HFFc6 (cell line): Measurements from ENCODE around the gene SLC35F6. TPM values are rescaled to one million over a fixed set of nuclear protein-coding genes. Genes with fewer than 3 reads are reported as not detected.

Experiments
- DNase-seq: peaks from one replicate; pipeline ENCODE4 v3.0.0-alpha.2; 2018
- H3K27ac Mint-ChIP-seq: 2 replicates; pipeline ENCODE4 v1.8.0; 2020; ENCODE audit warnings: mild to moderate bottlenecking, mixed read lengths
- H3K27me3 Mint-ChIP-seq: 2 replicates; pipeline ENCODE4 v1.8.0; 2021; ENCODE audit warnings: mild to moderate bottlenecking, moderate library complexity, mixed read lengths; ENCODE audit not compliant: insufficient read depth
- H3K36me3 Mint-ChIP-seq: 2 replicates; pipeline ENCODE4 v1.8.0; 2021; ENCODE audit warnings: low read depth, mixed read lengths
- H3K4me1 Mint-ChIP-seq: 2 replicates; pipeline ENCODE4 v1.8.0; 2020; ENCODE audit warnings: low read depth, mixed read lengths
- H3K4me3 Mint-ChIP-seq: 2 replicates; pipeline ENCODE4 v1.8.0; 2020; ENCODE audit warnings: mild to moderate bottlenecking, moderate library complexity, mixed read lengths
- H3K9me3 Mint-ChIP-seq: 2 replicates; pipeline ENCODE4 v1.8.0; 2020; ENCODE audit warnings: mild to moderate bottlenecking, mixed read lengths
- CTCF ChIP-seq: fragments of 200-600 bp; sonication (generic); IDR thresholded peaks from 2 replicates; pipeline ENCODE4 v1.5.0; 2021; ENCODE audit warnings: antibody characterized with exemption, mild to moderate bottlenecking
- total RNA-seq, 6 experiments: library from RNA; stranded (reverse); fragmentation: NEBNext Ultra II Directional; extraction: Animal tissue kit (Norgen Biotek cat#: 25700); gene quantifications; 2 replicates in 1 of 6; 3 replicates in 5 of 6; pipeline ENCODE4 v1.2.3, GENCODE V29; 2021

SLC35F6 gene
- total RNA-seq, 6 experiments from 2014 or later = 34.1 to 44.5 (median 38.7) TPM

GRCh38 chr2:26767129-26767528, 3.0 kb downstream of the SLC35F6 start:
- peaks cover 43% of the 10 kb centered on the region for H3K4me1 Mint-ChIP-seq
- H3K4me3 Mint-ChIP-seq = no peak overlapping the region
- H3K9me3 Mint-ChIP-seq = no peaks in the 10 kb centered on the region
- H3K36me3 Mint-ChIP-seq = no peaks in the 10 kb centered on the region
- no peak for TF ChIP-seq CTCF
- H3K27me3 Mint-ChIP-seq = peaks cover 1% of the 10 kb centered on the region; the same call in 1 of the 2 replicates
- no peak for DNase-seq
- H3K27ac Mint-ChIP-seq = no peak overlapping the region; the same call in 1 of the 2 replicates

GRCh38 chr2:26767894-26768487, 3.9 kb downstream of the SLC35F6 start:
- no peaks in the 10 kb centered on the region for H3K9me3 Mint-ChIP-seq
- no peak overlapping the region for H3K4me3 Mint-ChIP-seq
- no peak for DNase-seq
- no peaks in the 10 kb centered on the region for H3K36me3 Mint-ChIP-seq
- H3K27ac Mint-ChIP-seq = no peak overlapping the region
- no peak for TF ChIP-seq CTCF
- peaks cover 1% of the 10 kb centered on the region; the same call in 1 of the 2 replicates for H3K27me3 Mint-ChIP-seq
- peaks cover 51% of the 10 kb centered on the region for H3K4me1 Mint-ChIP-seq

- H3K27me3 Mint-ChIP-seq = peaks cover 1% of the 10 kb centered on the region; the same call in 1 of the 2 replicates
- peaks cover 52% of the 10 kb centered on the region for H3K4me1 Mint-ChIP-seq
- no peaks in the 10 kb centered on the region for H3K36me3 Mint-ChIP-seq
- no peaks in the 10 kb centered on the region for H3K9me3 Mint-ChIP-seq
- peak overlapping the region; percentile 76; the same call in 1 of the 2 replicates for H3K27ac Mint-ChIP-seq
- no peak for TF ChIP-seq CTCF
- no peak for DNase-seq
- no peak overlapping the region for H3K4me3 Mint-ChIP-seq
Measured at GRCh38 chr2:26768759-26769088, 4.6 kb downstream of the SLC35F6 start.

- DNase-seq = no peak
- H3K27me3 Mint-ChIP-seq = no peaks in the 10 kb centered on the region; the same call in 1 of the 2 replicates
- H3K27ac Mint-ChIP-seq = peak overlapping the region; percentile 76; the same call in 1 of the 2 replicates
- H3K4me3 Mint-ChIP-seq = no peak overlapping the region
- H3K4me1 Mint-ChIP-seq = peaks cover 52% of the 10 kb centered on the region
- TF ChIP-seq CTCF = no peak
- H3K9me3 Mint-ChIP-seq = no peaks in the 10 kb centered on the region
- H3K36me3 Mint-ChIP-seq = no peaks in the 10 kb centered on the region
Measured at GRCh38 chr2:26769089-26769761, 5.1 kb downstream of the SLC35F6 start.

GRCh38 chr2:26770986-26771586, 7.0 kb downstream of the SLC35F6 start:
- Mint-ChIP-seq H3K27ac (no peak overlapping the region), H3K27me3 (no peaks in the 10 kb centered on the region; the same call in 1 of the 2 replicates), H3K36me3 (0 out of 2 replicates have a peak, but pooled peaks cover under 1% of the 10 kb centered on the region), H3K4me1 (peaks cover 37% of the 10 kb centered on the region), H3K4me3 (no peak overlapping the region; the same call in 1 of the 2 replicates), H3K9me3 (no peaks in the 10 kb centered on the region)
- peak; percentile 75 for TF ChIP-seq CTCF
- peak; percentile 68 for DNase-seq
